ENCODE results near the gene SUPT4H1. TPM values are rescaled to one million over a fixed set of nuclear protein-coding genes. Genes with fewer than 3 reads are reported as not detected.

SUPT4H1 gene
- total RNA-seq, 4 donors from 2014 or later, result 34.5 to 38.0 (median 35.2) TPM

- peak overlapping the region; percentile 78 to 95 (median 80) for H3K4me3 ChIP-seq
- peaks cover 0 to 28% (median 8%) of the 10 kb centered on the region in 3 donors for H3K36me3 ChIP-seq
- WGBS, 2 donors, result 2% methylated on average over 26 of the region's 26 CpGs
- peak overlapping the region; percentile 73 to 96 (median 94) for H3K27ac ChIP-seq
- H3K4me1 ChIP-seq, result peaks cover 0 to 33% (median 12%) of the 10 kb centered on the region in 4 donors
- TF ChIP-seq, protein P1, sequence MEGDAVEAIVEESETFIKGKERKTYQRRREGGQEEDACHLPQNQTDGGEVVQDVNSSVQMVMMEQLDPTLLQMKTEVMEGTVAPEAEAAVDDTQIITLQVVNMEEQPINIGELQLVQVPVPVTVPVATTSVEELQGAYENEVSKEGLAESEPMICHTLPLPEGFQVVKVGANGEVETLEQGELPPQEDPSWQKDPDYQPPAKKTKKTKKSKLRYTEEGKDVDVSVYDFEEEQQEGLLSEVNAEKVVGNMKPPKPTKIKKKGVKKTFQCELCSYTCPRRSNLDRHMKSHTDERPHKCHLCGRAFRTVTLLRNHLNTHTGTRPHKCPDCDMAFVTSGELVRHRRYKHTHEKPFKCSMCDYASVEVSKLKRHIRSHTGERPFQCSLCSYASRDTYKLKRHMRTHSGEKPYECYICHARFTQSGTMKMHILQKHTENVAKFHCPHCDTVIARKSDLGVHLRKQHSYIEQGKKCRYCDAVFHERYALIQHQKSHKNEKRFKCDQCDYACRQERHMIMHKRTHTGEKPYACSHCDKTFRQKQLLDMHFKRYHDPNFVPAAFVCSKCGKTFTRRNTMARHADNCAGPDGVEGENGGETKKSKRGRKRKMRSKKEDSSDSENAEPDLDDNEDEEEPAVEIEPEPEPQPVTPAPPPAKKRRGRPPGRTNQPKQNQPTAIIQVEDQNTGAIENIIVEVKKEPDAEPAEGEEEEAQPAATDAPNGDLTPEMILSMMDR (IDR thresholded peaks at IDR 0.05), result no peak
- TF ChIP-seq EP300 (IDR thresholded peaks at IDR 0.05), result no peak
- H3K9me3 ChIP-seq, result no peaks in the 10 kb centered on the region
- H3K27me3 ChIP-seq, result no peaks in the 10 kb centered on the region
- no peak for DNase-seq (ENCODE audit: low spot score in 2 of 2)
Observed at GRCh38 chr17:58352596-58353388, 791 bp upstream of the SUPT4H1 start.

DNA sequence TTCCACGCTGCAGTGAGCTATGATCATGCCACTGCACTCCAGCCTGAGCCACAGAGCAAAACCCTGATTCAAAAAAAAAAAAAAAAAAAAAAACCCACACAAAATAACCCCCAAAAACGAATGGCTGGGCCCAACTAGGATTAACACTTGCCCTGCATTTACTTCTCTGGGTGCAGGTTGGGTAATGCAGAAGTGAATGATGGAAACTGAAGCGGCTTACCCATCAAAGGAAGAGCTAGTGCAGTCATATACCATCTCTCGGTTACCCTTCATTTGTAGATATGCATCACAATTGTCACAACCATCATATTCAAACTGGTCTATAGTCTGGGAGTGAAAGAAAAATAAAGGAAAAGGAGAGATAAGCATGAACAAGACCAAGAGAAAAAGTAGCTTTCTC lies 819 bp downstream of the SUPT4H1 start:
- peak overlapping the region in 1 of 4 donors; percentile 94 for H3K27ac ChIP-seq
- WGBS, 2 donors, result 49 to 61% methylated on average over 4 of the region's 4 CpGs
- peak overlapping the region; percentile 78 to 95 (median 80) for H3K4me3 ChIP-seq
- no peaks in the 10 kb centered on the region for H3K9me3 ChIP-seq
- H3K4me1 ChIP-seq, result peaks cover 0 to 33% (median 12%) of the 10 kb centered on the region in 4 donors
- no peaks in the 10 kb centered on the region for H3K27me3 ChIP-seq
- DNase-seq (ENCODE audit: low spot score in 2 of 2), result no peak
- TF ChIP-seq, protein P1 (IDR thresholded peaks at IDR 0.05), result no peak
- TF ChIP-seq EP300 (IDR thresholded peaks at IDR 0.05) (no peak), POLR2A (IDR thresholded peaks at IDR 0.05) (no peak)
- H3K36me3 ChIP-seq, result peaks cover 0 to 44% (median 24%) of the 10 kb centered on the region in 3 donors

DNA sequence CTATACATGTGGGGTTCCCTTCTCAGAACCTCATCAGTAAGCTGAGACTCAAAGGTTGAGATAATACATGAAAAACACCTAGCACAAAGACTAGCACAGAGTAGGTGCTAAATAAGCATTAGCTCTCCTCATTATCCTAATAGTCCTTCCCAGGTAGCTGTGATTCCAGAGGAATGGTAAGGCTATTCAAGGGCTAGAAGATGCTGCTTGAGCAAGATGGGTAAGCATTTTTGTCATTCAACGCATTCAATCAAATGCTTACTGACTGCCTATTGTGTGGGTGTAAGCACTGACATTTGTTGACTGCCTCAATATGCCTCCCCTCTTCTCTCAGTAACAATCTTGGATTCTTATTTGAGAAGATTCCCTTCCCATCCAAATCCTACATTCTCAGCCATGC lies 4.0 kb downstream of the SUPT4H1 start:
- WGBS, 2 donors, result 68 to 82% methylated on average over 1 of the region's 1 CpG
- TF ChIP-seq, protein P1 (IDR thresholded peaks at IDR 0.05), result no peak
- TF ChIP-seq EP300 (IDR thresholded peaks at IDR 0.05) (no peak), POLR2A (IDR thresholded peaks at IDR 0.05) (no peak)
- H3K9me3 ChIP-seq, result no peaks in the 10 kb centered on the region
- no peaks in the 10 kb centered on the region for H3K27me3 ChIP-seq
- no peak overlapping the region for H3K4me3 ChIP-seq
- DNase-seq (ENCODE audit: low spot score in 2 of 2), result no peak
- peaks cover 0 to 36% (median 12%) of the 10 kb centered on the region in 4 donors for H3K4me1 ChIP-seq
- H3K36me3 ChIP-seq, result peaks cover 0 to 75% (median 32%) of the 10 kb centered on the region in 3 donors
- H3K27ac ChIP-seq, result no peak overlapping the region

GRCh38 chr17:58345500-58345899 lies 6.5 kb downstream of the SUPT4H1 start:
- Histone ChIP-seq H3K27me3 (no peaks in the 10 kb centered on the region), H3K4me3 (no peak overlapping the region), H3K36me3 (peaks cover 0 to 79% (median 32%) of the 10 kb centered on the region in 3 donors), H3K9me3 (no peaks in the 10 kb centered on the region), H3K27ac (no peak overlapping the region), H3K4me1 (peaks cover 0 to 21% (median 4%) of the 10 kb centered on the region in 4 donors)
- no peak for DNase-seq (ENCODE audit: low spot score in 2 of 2)
- TF ChIP-seq, protein P1 (IDR thresholded peaks at IDR 0.05), result no peak
- TF ChIP-seq POLR2A (IDR thresholded peaks at IDR 0.05), result no peak
- no peak for TF ChIP-seq EP300 (IDR thresholded peaks at IDR 0.05)
- WGBS, 2 donors, result 73 to 80% methylated on average over 4 of the region's 4 CpGs

DNA sequence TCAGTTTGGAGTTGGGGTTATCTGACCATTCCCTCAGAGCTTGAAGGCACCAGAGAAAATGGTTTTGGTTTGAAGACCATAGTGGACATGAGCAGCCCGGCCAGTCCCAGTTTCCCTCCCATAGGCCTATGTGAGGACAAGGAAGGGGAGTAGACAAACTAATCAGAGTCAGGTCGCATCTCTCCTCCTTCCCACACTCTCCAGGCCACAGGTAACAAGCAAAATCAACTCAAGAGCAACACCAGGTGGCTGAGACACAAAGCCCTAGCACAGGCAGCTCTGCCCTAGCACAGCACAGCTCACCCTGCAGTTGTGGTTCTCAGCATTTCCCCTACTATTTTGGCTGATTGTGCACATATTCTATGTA lies 7.2 kb downstream of the SUPT4H1 start:
- no peak for DNase-seq (ENCODE audit: low spot score in 2 of 2)
- 61 to 68% methylated on average over 2 of the region's 2 CpGs for WGBS, 2 donors
- peak overlapping the region in 1 of 4 donors; percentile 10 for H3K4me3 ChIP-seq
- H3K27me3 ChIP-seq, result no peaks in the 10 kb centered on the region
- H3K9me3 ChIP-seq, result no peaks in the 10 kb centered on the region
- peaks cover 0 to 14% (median 4%) of the 10 kb centered on the region in 4 donors for H3K4me1 ChIP-seq
- H3K27ac ChIP-seq, result peak overlapping the region in 1 of 4 donors; percentile 67
- TF ChIP-seq POLR2A (IDR thresholded peaks at IDR 0.05) (no peak), EP300 (IDR thresholded peaks at IDR 0.05) (no peak)
- TF ChIP-seq, protein P1 (IDR thresholded peaks at IDR 0.05), result no peak
- H3K36me3 ChIP-seq, result peaks cover 0 to 71% (median 32%) of the 10 kb centered on the region in 3 donors
